Keratinocyte (primary cell): ENCODE results near the gene CDC42SE2. TPM values are rescaled to one million over a fixed set of nuclear protein-coding genes. Genes with fewer than 3 reads are reported as not detected.

ENCODE experiments used
- DNase-seq: peaks from one replicate; pipeline ENCODE4 v3.0.0-alpha.2; 2011; ENCODE audit warnings: low read depth, missing footprints, low spot score
- FAIRE-seq: peaks from 2 replicates; lab custom pipeline; 2011; peaks lifted over from hg19 to GRCh38; lab: Jason Lieb, UNC
- H2AFZ ChIP-seq: 2 replicates; pipeline ENCODE4 v1.6.0; 2012; ENCODE audit warnings: low read length, control low read depth, inconsistent platforms; ENCODE audit not compliant: control insufficient read depth
- H3K27ac ChIP-seq: 2 replicates; pipeline ENCODE4 v1.5.1; 2011; ENCODE audit warnings: low read length; ENCODE audit not compliant: control insufficient read depth, insufficient read depth
- H3K27me3 ChIP-seq: 3 replicates; pipeline ENCODE4 v1.6.0; 2011; ENCODE audit warnings: low read length; ENCODE audit not compliant: control insufficient read depth, insufficient read depth; ENCODE audit errors: extremely low read depth
- H3K36me3 ChIP-seq, 2 experiments: 2 replicates in 1 of 2; 3 replicates in 1 of 2; pipeline ENCODE4 v1.5.1; 2011; ENCODE audit warnings: low read length in 2 of 2, mild to moderate bottlenecking in 1 of 2; ENCODE audit not compliant: control insufficient read depth in 2 of 2, insufficient read depth in 2 of 2; ENCODE audit errors: extremely low read depth in 1 of 2
- H3K4me1 ChIP-seq: 3 replicates; pipeline ENCODE4 v1.5.1; 2011; ENCODE audit warnings: low read length; ENCODE audit not compliant: control insufficient read depth, insufficient read depth; ENCODE audit errors: extremely low read depth
- H3K4me2 ChIP-seq: 3 replicates; pipeline ENCODE4 v1.6.0; 2011; ENCODE audit warnings: low read depth, low read length; ENCODE audit not compliant: control insufficient read depth, insufficient read depth; ENCODE audit errors: extremely low read depth
- H3K4me3 ChIP-seq, 3 experiments: fragments of 200-600 bp in 1 of 3; sonication (generic) in 1 of 3; 2 replicates in 2 of 3; 3 replicates in 1 of 3; pipeline ENCODE4 v1.5.1; 2011 to 2016; ENCODE audit warnings: low read length in 3 of 3, mild to moderate bottlenecking in 3 of 3, control low read depth in 2 of 3, inconsistent platforms in 1 of 3, low read depth in 1 of 3, mixed read lengths in 1 of 3, mixed run types in 1 of 3, moderate library complexity in 1 of 3; ENCODE audit not compliant: control insufficient read depth in 2 of 3, insufficient read depth in 2 of 3; ENCODE audit errors: extremely low read depth in 1 of 3
- H3K79me2 ChIP-seq: 2 replicates; pipeline ENCODE4 v1.6.0; 2012; ENCODE audit warnings: low read length; ENCODE audit not compliant: control insufficient read depth, insufficient read depth
- H3K9ac ChIP-seq: 3 replicates; pipeline ENCODE4 v1.6.0; 2011; ENCODE audit warnings: low read length; ENCODE audit not compliant: control insufficient read depth, insufficient read depth; ENCODE audit errors: extremely low read depth
- H3K9me1 ChIP-seq: 3 replicates; pipeline ENCODE4 v1.6.0; 2011; ENCODE audit warnings: low read length; ENCODE audit not compliant: control insufficient read depth, insufficient read depth; ENCODE audit errors: extremely low read depth
- H3K9me3 ChIP-seq: 2 replicates; pipeline ENCODE4 v1.5.1; 2012; ENCODE audit warnings: low read depth, low read length; ENCODE audit not compliant: control insufficient read depth
- H4K20me1 ChIP-seq: 3 replicates; pipeline ENCODE4 v1.6.0; 2011; ENCODE audit warnings: low read length; ENCODE audit not compliant: control insufficient read depth, insufficient read depth; ENCODE audit errors: extremely low read depth
- EZH2 ChIP-seq: IDR thresholded peaks from one replicate; pipeline ENCODE4 v1.6.1; 2012; ENCODE audit warnings: inconsistent platforms, mild to moderate bottlenecking, low read length, moderate library complexity
- dilution Hi-C: fragments of 300-500 bp; cut with MboI; formaldehyde crosslinking; loops from one replicate; pipeline ENCODE4 v1.7.0; 2020; ENCODE audit warnings: low sequenced_read_pairs; ENCODE audit not compliant: extremely low pct_ligation_motif_present
- polyA plus RNA-seq, 5 experiments: library from polyadenylated mRNA; depleted of rRNA in 3 of 5; stranded (reverse) in 3 of 5; stranded (forward) in 1 of 5; unstranded in 1 of 5; fragments of >200 nt; gene quantifications; 1 replicate in 1 of 5; 2 replicates in 3 of 5; 3 replicates in 1 of 5; pipeline versions ENCODE4 v1.2.1 to v1.2.3, GENCODE V29; 2011 to 2012; ENCODE audit warnings: missing spikeins in 2 of 5, low read depth in 1 of 5, low replicate concordance in 1 of 5
- TF ChIP-seq, protein P1 (sequence below), 3 experiments: IDR thresholded peaks in 1 of 3; conservative IDR thresholded peaks in 1 of 3; optimal IDR thresholded peaks in 1 of 3; 2 replicates in 2 of 3; 3 replicates in 1 of 3; pipeline versions ENCODE3 to v1.5.1; 2011; ENCODE audit warnings: low read length in 3 of 3, mild to moderate bottlenecking in 3 of 3, moderate library complexity in 2 of 3, control low read depth in 1 of 3, inconsistent platforms in 1 of 3; ENCODE audit not compliant: insufficient read depth in 2 of 3; ENCODE audit errors: extremely low read depth in 1 of 3

CDC42SE2 gene
- polyA plus RNA-seq, 1 donor (not counting 4 experiments of a cell fraction or from before 2014, with no cell fraction given), result 32.5 TPM

DNA sequence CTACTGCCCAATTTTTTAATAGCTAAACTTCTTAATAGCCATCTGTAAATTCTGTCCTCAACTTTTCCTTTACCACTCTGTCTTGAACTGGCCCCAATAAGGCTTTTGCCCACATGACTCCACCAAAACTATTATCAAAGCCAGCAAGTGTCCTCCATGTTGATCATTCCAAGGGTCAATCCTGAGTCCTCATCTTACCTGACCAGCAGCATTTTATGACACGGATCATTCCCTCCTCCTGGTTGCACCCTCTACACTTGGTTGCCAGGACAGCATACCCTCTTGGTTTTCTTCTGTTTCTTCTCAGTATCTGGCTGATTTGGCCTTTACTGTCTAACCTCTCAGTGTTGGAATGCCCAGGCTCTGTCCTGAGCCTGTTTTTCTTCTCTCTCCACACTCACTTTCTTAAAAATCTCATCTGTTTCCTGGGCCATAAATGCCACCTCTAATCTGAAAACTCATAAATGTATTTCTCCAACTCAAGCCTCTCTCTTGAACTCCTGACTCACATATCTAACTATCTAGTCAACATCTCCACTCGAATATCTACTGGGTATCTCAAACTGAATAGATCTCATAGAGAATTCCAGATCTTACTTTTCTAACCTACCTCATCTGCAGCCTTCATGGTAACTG is 40.0 kb upstream of the CDC42SE2 start:
- Histone ChIP-seq H3K9me3 (no peaks in the 10 kb centered on the region), H3K27ac (no peak overlapping the region), H3K9me1 (no peaks in the 10 kb centered on the region), H3K9ac (no peak overlapping the region), H4K20me1 (no peaks in the 10 kb centered on the region), H3K4me2 (no peak overlapping the region), H2AFZ (no peak overlapping the region), H3K4me1 (peaks cover 14% of the 10 kb centered on the region), H3K4me3 (no peak overlapping the region), H3K36me3 (no peaks in the 10 kb centered on the region), H3K27me3 (no peaks in the 10 kb centered on the region), H3K79me2 (no peaks in the 10 kb centered on the region)
- FAIRE-seq (no peak), DNase-seq (no peak)
- dilution Hi-C loops, result no loop called here
- no peak for TF ChIP-seq EZH2
- TF ChIP-seq, protein P1, sequence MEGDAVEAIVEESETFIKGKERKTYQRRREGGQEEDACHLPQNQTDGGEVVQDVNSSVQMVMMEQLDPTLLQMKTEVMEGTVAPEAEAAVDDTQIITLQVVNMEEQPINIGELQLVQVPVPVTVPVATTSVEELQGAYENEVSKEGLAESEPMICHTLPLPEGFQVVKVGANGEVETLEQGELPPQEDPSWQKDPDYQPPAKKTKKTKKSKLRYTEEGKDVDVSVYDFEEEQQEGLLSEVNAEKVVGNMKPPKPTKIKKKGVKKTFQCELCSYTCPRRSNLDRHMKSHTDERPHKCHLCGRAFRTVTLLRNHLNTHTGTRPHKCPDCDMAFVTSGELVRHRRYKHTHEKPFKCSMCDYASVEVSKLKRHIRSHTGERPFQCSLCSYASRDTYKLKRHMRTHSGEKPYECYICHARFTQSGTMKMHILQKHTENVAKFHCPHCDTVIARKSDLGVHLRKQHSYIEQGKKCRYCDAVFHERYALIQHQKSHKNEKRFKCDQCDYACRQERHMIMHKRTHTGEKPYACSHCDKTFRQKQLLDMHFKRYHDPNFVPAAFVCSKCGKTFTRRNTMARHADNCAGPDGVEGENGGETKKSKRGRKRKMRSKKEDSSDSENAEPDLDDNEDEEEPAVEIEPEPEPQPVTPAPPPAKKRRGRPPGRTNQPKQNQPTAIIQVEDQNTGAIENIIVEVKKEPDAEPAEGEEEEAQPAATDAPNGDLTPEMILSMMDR (optimal IDR thresholded peaks at IDR 0.05 in 1 of 3, IDR thresholded peaks at IDR 0.05 in 1 of 3, conservative IDR thresholded peaks at IDR 0.05 in 1 of 3; ENCODE audit: extremely low read depth in 1 of 3, insufficient read depth in 2 of 3, low read length in 3 of 3), result no peak

DNA sequence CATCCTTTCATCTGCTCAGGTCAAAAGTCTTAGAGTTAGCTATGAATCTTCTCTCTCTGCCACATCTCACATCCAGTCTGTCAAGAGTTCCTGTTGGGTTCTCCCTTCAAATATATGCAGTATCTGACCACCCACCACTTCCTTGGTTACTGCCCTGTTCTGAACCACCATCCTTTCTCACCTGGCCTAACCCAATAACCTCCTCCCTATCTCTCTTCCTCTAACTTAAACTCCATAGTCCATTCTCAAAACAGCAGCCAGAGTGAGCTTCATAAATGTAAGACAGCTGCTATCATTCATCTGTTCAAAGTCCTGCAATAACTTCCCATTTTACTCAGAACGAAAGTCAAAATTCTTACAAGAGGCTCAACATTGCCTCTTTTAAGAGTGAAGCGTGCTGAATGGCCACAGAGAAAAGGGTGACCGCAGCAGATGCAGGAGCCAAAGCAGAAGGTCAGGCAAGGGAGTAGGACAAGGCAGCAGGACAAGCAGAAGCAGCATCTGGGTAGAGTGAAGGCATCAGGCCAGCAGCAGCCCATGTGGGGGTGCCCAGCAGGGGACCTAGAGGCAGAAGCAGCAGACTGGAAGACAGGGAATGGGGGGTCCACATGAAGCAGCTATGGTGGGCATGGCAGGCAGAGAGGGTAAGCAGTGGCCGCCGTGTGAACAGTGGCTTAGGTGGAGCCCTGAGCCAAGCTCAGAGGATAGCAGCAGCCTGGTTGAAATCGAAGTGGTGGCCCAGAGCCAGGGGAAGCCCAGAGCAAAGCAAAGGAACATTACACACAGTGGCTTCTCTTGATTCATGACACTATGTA is 39.3 kb upstream of the CDC42SE2 start:
- DNase-seq, result no peak
- dilution Hi-C loops, result no loop called here
- Histone ChIP-seq H3K4me2 (no peak overlapping the region), H4K20me1 (no peaks in the 10 kb centered on the region), H3K9me3 (no peaks in the 10 kb centered on the region), H3K4me3 (no peak overlapping the region), H2AFZ (no peak overlapping the region), H3K27me3 (no peaks in the 10 kb centered on the region), H3K9ac (no peak overlapping the region), H3K9me1 (no peaks in the 10 kb centered on the region), H3K79me2 (no peaks in the 10 kb centered on the region), H3K36me3 (no peaks in the 10 kb centered on the region), H3K27ac (no peak overlapping the region), H3K4me1 (peaks cover 9% of the 10 kb centered on the region)
- FAIRE-seq, result no peak
- TF ChIP-seq EZH2, result no peak
- TF ChIP-seq, protein P1 (optimal IDR thresholded peaks at IDR 0.05 in 1 of 3, IDR thresholded peaks at IDR 0.05 in 1 of 3, conservative IDR thresholded peaks at IDR 0.05 in 1 of 3; ENCODE audit: extremely low read depth in 1 of 3, insufficient read depth in 2 of 3, low read length in 3 of 3), result no peak
